Testis (tissue), 3 donors: Measurements from ENCODE around the gene C1S. TPM values are rescaled to one million over a fixed set of nuclear protein-coding genes. Genes with fewer than 3 reads are reported as not detected.
"Not testable (repeated sequence)": the region's sequence is repeated elsewhere in the genome, so short reads cannot be mapped to it uniquely, and the experiment has no call there.

Experiments
- DNase-seq: peaks from one replicate; pipeline ENCODE4 v3.0.0-alpha.2; 2019
- H3K27ac ChIP-seq, 2 donors: fragments of 200-600 bp; sonication (generic); one replicate each; pipeline ENCODE4 v1.5.1; 2019
- H3K27me3 ChIP-seq: fragments of 200-600 bp; sonication (generic); one replicate; pipeline ENCODE4 v1.5.1; 2019
- H3K36me3 ChIP-seq: fragments of 200-600 bp; sonication (generic); one replicate; pipeline ENCODE4 v1.5.1; 2017; ENCODE audit warnings: low read depth; ENCODE audit errors: missing control alignments
- H3K4me1 ChIP-seq: fragments of 200-600 bp; sonication (generic); one replicate; pipeline ENCODE4 v1.5.1; 2019
- H3K4me3 ChIP-seq, 2 donors: fragments of 200-600 bp; sonication (generic); one replicate each; pipeline ENCODE4 v1.5.1; 2017 to 2019
- H3K9me3 ChIP-seq: fragments of 200-600 bp; sonication (generic); one replicate; pipeline ENCODE4 v1.5.1; 2017
- POLR2A ChIP-seq: fragments of 450-650 bp; IDR thresholded peaks from one replicate; pipeline ENCODE4 v1.6.1; 2017; ENCODE audit warnings: antibody characterized with exemption, mild to moderate bottlenecking, moderate library complexity
- WGBS, 2 donors: methylation state at CpG; one replicate each; pipeline ENCODE4 v1.1.5; 2018; 5-methylcytosine and 5-hydroxymethylcytosine counted together
- intact Hi-C: fragments of 100-400 bp; cut with DNase I; formaldehyde crosslinking; loops from one replicate; pipeline ENCODE4 v1.15.1; 2023; ENCODE audit warnings: low total_unique reads
- polyA plus RNA-seq: library from polyadenylated mRNA; stranded (reverse); fragments of 350-450 nt; fragmentation: Illumina TruSeq; extraction: RNeasy Lipid Tissue Mini Kit (QIAGEN cat#74804); gene quantifications from one replicate; pipeline ENCODE4 v1.2.3, GENCODE V29; 2014; ENCODE audit warnings: low read depth, low replicate concordance; ENCODE audit not compliant: insufficient read depth
- total RNA-seq, 2 donors: library from RNA; depleted of rRNA; stranded (reverse); fragments of >200 nt; gene quantifications; one replicate each; pipeline ENCODE4 v1.2.3, GENCODE V29; 2016
- TF ChIP-seq, protein P1 (sequence below), 3 experiments: fragments of 450-650 bp in 2 of 3; fragments of 200-600 bp in 1 of 3; sonication (generic) in 1 of 3; IDR thresholded peaks; one replicate each; pipeline ENCODE4 v1.5.1; 2016 to 2019; ENCODE audit warnings: antibody characterized with exemption in 3 of 3, mild to moderate bottlenecking in 2 of 3, moderate library complexity in 1 of 3

The C1S gene
- total and polyA plus RNA-seq, 3 donors from 2014 or later, result 86.1 to 271 (median 190) TPM

DNA sequence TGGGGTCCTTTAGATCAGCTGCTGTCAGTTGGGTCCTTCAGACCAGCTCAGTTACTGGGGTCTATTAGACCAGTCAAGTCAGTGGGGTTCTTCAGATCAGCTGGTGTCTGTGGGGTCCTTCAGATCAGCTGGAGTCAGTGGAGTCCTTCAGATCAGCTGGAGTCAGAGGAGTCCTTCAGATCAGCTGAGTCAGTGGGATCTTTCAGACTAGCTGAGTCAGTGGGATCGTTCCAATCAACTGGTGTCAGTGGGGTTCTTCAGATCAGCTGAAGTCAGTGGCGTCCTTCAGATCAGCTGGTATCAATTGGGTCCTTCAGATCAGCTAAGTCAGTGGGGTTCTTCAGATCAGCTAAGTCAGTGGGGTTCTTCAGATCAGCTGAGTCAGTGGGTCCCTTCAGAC lies 27.5 kb upstream of the C1S start:
- Histone ChIP-seq H3K4me1 (no peaks in the 10 kb centered on the region), H3K27me3 (no peaks in the 10 kb centered on the region), H3K4me3 (no peak overlapping the region), H3K36me3 (no peaks in the 10 kb centered on the region), H3K27ac (no peak overlapping the region), H3K9me3 (no peaks in the 10 kb centered on the region)
- intact Hi-C loops, result no loop called here
- no peak for DNase-seq
- 85 to 93% methylated on average over 2 of the region's 2 CpGs for WGBS, 2 donors
- TF ChIP-seq, protein P1, sequence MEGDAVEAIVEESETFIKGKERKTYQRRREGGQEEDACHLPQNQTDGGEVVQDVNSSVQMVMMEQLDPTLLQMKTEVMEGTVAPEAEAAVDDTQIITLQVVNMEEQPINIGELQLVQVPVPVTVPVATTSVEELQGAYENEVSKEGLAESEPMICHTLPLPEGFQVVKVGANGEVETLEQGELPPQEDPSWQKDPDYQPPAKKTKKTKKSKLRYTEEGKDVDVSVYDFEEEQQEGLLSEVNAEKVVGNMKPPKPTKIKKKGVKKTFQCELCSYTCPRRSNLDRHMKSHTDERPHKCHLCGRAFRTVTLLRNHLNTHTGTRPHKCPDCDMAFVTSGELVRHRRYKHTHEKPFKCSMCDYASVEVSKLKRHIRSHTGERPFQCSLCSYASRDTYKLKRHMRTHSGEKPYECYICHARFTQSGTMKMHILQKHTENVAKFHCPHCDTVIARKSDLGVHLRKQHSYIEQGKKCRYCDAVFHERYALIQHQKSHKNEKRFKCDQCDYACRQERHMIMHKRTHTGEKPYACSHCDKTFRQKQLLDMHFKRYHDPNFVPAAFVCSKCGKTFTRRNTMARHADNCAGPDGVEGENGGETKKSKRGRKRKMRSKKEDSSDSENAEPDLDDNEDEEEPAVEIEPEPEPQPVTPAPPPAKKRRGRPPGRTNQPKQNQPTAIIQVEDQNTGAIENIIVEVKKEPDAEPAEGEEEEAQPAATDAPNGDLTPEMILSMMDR (IDR thresholded peaks at IDR 0.05), result no peak
- TF ChIP-seq POLR2A, result no peak

DNA sequence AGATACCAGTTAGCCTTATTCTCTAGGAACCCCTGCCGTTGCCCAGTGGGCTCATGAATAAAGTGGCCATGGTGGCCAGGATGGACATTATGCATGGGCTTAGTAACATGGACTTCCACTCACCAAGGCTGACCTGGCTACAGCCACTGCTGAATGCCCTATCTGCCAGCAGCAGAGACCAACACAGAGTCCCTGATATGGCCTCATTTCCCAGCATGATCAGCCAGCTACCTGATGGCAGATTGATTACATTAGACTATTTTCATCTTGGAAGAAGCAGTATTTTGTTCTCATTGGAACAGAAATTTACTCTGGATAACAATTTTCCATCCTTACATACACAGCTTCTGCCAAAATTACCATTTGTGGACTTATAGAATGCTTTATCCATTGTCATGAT lies 26.1 kb upstream of the C1S start:
- TF ChIP-seq, protein P1 (IDR thresholded peaks at IDR 0.05), result no peak
- DNase-seq, result no peak
- no peaks in the 10 kb centered on the region for H3K9me3 ChIP-seq
- 88 to 93% methylated on average over 1 of the region's 1 CpG for WGBS, 2 donors
- intact Hi-C loops, result no loop called here
- H3K27ac ChIP-seq, result no peak overlapping the region
- no peaks in the 10 kb centered on the region for H3K27me3 ChIP-seq
- no peaks in the 10 kb centered on the region for H3K36me3 ChIP-seq
- H3K4me1 ChIP-seq, result no peaks in the 10 kb centered on the region
- no peak overlapping the region for H3K4me3 ChIP-seq

DNA sequence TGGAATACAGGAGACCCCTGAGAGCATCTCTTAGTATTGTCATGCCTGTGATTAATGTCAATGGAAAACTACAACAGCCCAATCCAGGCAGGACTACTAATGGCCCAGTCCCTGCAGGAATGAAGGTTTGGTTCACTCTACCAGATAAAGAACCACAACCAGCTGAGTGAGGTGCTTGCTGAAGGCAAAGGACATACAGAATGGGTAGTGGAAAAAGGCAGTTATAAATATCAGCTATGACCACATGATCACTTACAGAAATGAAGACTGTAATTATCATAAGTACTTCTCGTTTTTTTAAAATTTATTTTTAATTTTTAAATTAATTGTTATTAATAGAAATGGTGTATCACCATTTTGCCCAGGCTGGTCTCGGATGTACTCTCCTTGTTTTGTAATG lies 25.1 kb upstream of the C1S start:
- Histone ChIP-seq H3K9me3 (no peaks in the 10 kb centered on the region), H3K27ac (no peak overlapping the region), H3K27me3 (no peaks in the 10 kb centered on the region), H3K36me3 (no peaks in the 10 kb centered on the region), H3K4me1 (no peaks in the 10 kb centered on the region), H3K4me3 (no peak overlapping the region)
- WGBS, 2 donors, result 78 to 81% methylated on average over 2 of the region's 2 CpGs
- intact Hi-C loops, result no loop called here
- no peak for TF ChIP-seq POLR2A
- TF ChIP-seq, protein P1 (IDR thresholded peaks at IDR 0.05), result no peak
- DNase-seq, result no peak

DNA sequence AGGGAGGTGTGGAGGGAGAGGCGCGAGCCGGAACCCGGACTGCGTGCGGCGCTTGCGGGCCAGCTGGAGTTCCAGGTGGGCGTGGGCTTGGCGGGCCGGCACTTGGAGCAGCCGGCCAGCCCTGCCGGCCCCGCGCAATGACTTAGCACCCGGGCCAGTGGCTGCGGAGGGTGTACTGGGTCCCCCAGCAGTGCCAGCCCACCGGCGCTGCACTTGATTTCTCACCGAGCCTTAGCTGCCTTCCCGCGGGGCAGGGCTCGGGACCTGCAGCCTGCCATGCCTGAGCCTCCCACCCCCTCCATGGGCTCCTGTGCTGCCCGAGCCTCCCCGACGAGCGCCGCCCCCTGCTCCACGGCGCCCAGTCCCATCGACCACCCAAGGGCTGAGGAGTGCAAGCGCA lies 23.1 kb upstream of the C1S start:
- H3K27ac ChIP-seq, DNase-seq, H3K27me3 ChIP-seq, H3K9me3 ChIP-seq, intact Hi-C loops, H3K36me3 ChIP-seq, H3K4me1 ChIP-seq: not testable (repeated sequence)
- WGBS, 2 donors, result 80 to 83% methylated on average over 1 to 19 of the region's 32 CpGs
- peak overlapping the region; percentile 18 to 22 for H3K4me3 ChIP-seq

DNA sequence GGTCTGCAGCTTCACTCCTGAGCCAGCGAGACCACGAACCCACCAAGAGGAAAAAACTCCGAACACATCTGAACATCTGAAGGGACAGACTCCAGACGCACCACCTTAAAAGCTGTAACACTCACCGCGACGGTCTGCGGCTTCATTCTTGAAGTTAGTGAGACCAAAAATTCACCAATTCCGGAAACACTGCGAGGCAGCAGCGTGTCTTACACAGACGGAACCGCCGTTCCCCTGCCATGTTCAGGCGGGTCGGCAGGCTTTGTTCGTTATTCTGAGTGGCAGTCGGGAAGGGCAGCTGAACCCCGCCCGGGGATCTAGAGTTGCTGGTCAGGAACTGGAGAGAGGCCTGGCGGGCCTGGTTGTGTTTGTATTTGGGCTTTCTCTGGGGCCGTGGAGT lies 21.9 kb upstream of the C1S start:
- Histone ChIP-seq H3K36me3 (no peaks in the 10 kb centered on the region), H3K27me3 (no peaks in the 10 kb centered on the region), H3K27ac (peak overlapping the region in 1 of 2 donors; percentile 2), H3K4me3 (peak overlapping the region; percentile 18 to 22), H3K9me3 (no peaks in the 10 kb centered on the region), H3K4me1 (no peaks in the 10 kb centered on the region)
- no peak for DNase-seq
- WGBS, 2 donors, result 79 to 81% methylated on average over 22 of the region's 22 CpGs
- TF ChIP-seq, protein P1 (IDR thresholded peaks at IDR 0.05), result no peak
- TF ChIP-seq POLR2A, result no peak
- intact Hi-C loops, result no loop called here
